SK-N-SH treated with all-trans-retinoic acid at 6 μM for 48 hours (cell line): ENCODE measurements around the gene CXXC5.

Source experiments
- ATAC-seq: fragments of 200-7000 bp; cut with Tn5 transposase; 3 replicates; pipeline ENCODE4 v1.9.1; 2020; ENCODE audit warnings: mild to moderate bottlenecking, moderate library complexity
- ARNTL ChIP-seq: fragments of 450-650 bp; formaldehyde crosslinking; IDR thresholded peaks from 2 replicates; pipeline ENCODE4 v1.5.0; 2020; ENCODE audit warnings: low read depth, mild to moderate bottlenecking, moderate library complexity, borderline replicate concordance
- BACH2 ChIP-seq: fragments of 250-450 bp; sonication (Bioruptor Pico); IDR thresholded peaks from 2 replicates; pipeline ENCODE4 v1.9.0; 2021; ENCODE audit warnings: mild to moderate bottlenecking, borderline replicate concordance
- CSDC2 ChIP-seq: fragments of 250-450 bp; sonication (Bioruptor Pico); IDR thresholded peaks from 2 replicates; pipeline ENCODE4 v1.5.0; 2020; ENCODE audit warnings: mild to moderate bottlenecking, moderate library complexity
- ESRRG ChIP-seq: fragments of 250-450 bp; sonication (Bioruptor Pico); IDR thresholded peaks from 2 replicates; pipeline ENCODE4 v1.6.1; 2021; ENCODE audit warnings: mild to moderate bottlenecking
- GLIS3 ChIP-seq: fragments of 250-450 bp; sonication (Bioruptor Pico); IDR thresholded peaks from 2 replicates; pipeline ENCODE4 v1.5.0; 2020; ENCODE audit warnings: mild to moderate bottlenecking, moderate library complexity
- ISL1 ChIP-seq: fragments of 250-450 bp; sonication (Bioruptor Pico); IDR thresholded peaks from 2 replicates; pipeline ENCODE4 v2.1.2; 2022; ENCODE audit warnings: mild to moderate bottlenecking, moderate library complexity
- OSR1 ChIP-seq: fragments of 250-450 bp; sonication (Bioruptor Pico); IDR thresholded peaks from 2 replicates; pipeline ENCODE4 v1.8.0; 2022; ENCODE audit warnings: moderate library complexity, mild to moderate bottlenecking, inconsistent platforms
- POU6F1 ChIP-seq: fragments of 250-450 bp; sonication (Bioruptor Pico); IDR thresholded peaks from 2 replicates; pipeline ENCODE4 v1.8.0; 2021; ENCODE audit warnings: low read depth, mild to moderate bottlenecking, moderate library complexity, borderline replicate concordance
- PPARA ChIP-seq: fragments of 250-450 bp; sonication (Bioruptor Pico); IDR thresholded peaks from 2 replicates; pipeline ENCODE4 v1.5.0; 2020; ENCODE audit warnings: mild to moderate bottlenecking, borderline replicate concordance
- RARB ChIP-seq: fragments of 250-450 bp; sonication (Bioruptor Pico); IDR thresholded peaks from 2 replicates; pipeline ENCODE4 v1.8.0; 2021; ENCODE audit warnings: mild to moderate bottlenecking, moderate library complexity
- SNAI2 ChIP-seq: fragments of 250-450 bp; sonication (Bioruptor Pico); IDR thresholded peaks from 2 replicates; pipeline ENCODE4 v1.5.0; 2020; ENCODE audit warnings: mild to moderate bottlenecking, moderate library complexity
- TCF4 ChIP-seq: fragments of 250-450 bp; sonication (Bioruptor Pico); IDR thresholded peaks from 2 replicates; pipeline ENCODE4 v1.8.0; 2021; ENCODE audit warnings: mild to moderate bottlenecking, moderate library complexity, borderline replicate concordance
- TOX ChIP-seq: fragments of 250-450 bp; sonication (Bioruptor Pico); IDR thresholded peaks from 2 replicates; pipeline ENCODE4 v1.8.0; 2021; ENCODE audit warnings: mild to moderate bottlenecking, moderate library complexity, borderline replicate concordance
- ZFP3 ChIP-seq: fragments of 250-450 bp; sonication (Bioruptor Pico); IDR thresholded peaks from 2 replicates; pipeline ENCODE4 v1.5.0; 2020; ENCODE audit warnings: mild to moderate bottlenecking, moderate library complexity
- ZFP30 ChIP-seq: fragments of 450-650 bp; formaldehyde crosslinking; IDR thresholded peaks from 2 replicates; pipeline ENCODE4 v1.5.0; 2022; ENCODE audit warnings: mild to moderate bottlenecking, moderate library complexity
- ZNF565 ChIP-seq: fragments of 450-650 bp; formaldehyde crosslinking; conservative IDR thresholded peaks from 2 replicates; pipeline ENCODE4 v1.5.0; 2020; ENCODE audit warnings: low read depth, mild to moderate bottlenecking, moderate library complexity
- ZNF70 ChIP-seq: fragments of 450-650 bp; formaldehyde crosslinking; IDR thresholded peaks from 2 replicates; pipeline ENCODE4 v1.5.0; 2020; ENCODE audit warnings: mild to moderate bottlenecking, moderate library complexity
- ZNF8 ChIP-seq: fragments of 450-650 bp; formaldehyde crosslinking; IDR thresholded peaks from 2 replicates; pipeline ENCODE4 v1.5.0; 2020; ENCODE audit warnings: mild to moderate bottlenecking, moderate library complexity
- TF ChIP-seq, protein P1 (sequence below): fragments of 250-450 bp; sonication (Bioruptor Pico); IDR thresholded peaks from 2 replicates; pipeline ENCODE4 v1.8.0; 2020; ENCODE audit warnings: mild to moderate bottlenecking, moderate library complexity, borderline replicate concordance
- TF ChIP-seq, protein P2 (sequence below): fragments of 250-450 bp; sonication (Bioruptor Pico); IDR thresholded peaks from 2 replicates; pipeline ENCODE4 v1.5.1; 2021; ENCODE audit warnings: mild to moderate bottlenecking, moderate library complexity
- TF ChIP-seq, protein P3 (sequence below): fragments of 250-450 bp; sonication (Bioruptor Pico); IDR thresholded peaks from 2 replicates; pipeline ENCODE4 v1.5.0; 2020; ENCODE audit warnings: mild to moderate bottlenecking, moderate library complexity

Gene CXXC5

DNA sequence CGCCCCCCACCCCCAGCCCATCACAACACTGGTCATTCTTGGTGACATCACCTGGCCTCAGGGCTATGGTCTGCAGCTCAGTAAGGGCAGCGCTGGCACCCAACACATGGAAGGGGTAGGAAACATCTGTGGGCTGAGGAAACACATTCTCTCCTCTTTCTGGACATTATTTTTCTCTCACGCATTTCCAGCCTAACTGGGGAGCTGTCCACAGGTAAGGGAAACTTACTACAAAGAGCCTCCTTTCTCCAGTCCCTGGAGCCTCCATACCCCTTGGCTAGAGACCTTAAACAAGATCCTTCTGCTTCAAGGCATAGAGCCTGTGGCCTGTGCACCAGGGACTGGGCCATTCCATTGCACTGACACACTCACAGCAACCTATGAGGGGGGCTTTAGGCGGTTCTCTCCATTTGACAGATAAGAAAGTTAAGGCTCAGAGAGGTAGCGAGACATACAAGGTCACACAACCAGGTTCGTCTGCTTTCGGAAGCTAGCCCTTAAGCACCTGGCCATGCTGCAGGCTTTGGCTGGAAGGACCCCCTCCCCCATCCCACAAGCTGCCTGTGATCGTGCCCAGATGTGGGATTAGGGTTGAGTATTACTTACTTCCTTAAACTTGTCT is 40.7 kb downstream of the CXXC5 start:
- TF ChIP-seq PPARA (CRISPR knock-in tag), result no peak
- TF ChIP-seq TOX (CRISPR knock-in tag), result no peak
- ATAC-seq, result peak; percentile 6; the same call in 1 of the 3 replicates

- ATAC-seq, result peak; percentile 34
- TF ChIP-seq ZNF70, result no peak
- no peak for TF ChIP-seq ZFP3 (CRISPR knock-in tag)
- TF ChIP-seq SNAI2 (CRISPR knock-in tag), result no peak
- no peak for TF ChIP-seq GLIS3 (CRISPR knock-in tag)
- no peak for TF ChIP-seq ARNTL (CRISPR knock-in tag)
- TF ChIP-seq, all 23 proteins: peak for 0
These were observed 41.5 kb downstream of the CXXC5 start for GRCh38 chr5:139689631-139690063.

DNA sequence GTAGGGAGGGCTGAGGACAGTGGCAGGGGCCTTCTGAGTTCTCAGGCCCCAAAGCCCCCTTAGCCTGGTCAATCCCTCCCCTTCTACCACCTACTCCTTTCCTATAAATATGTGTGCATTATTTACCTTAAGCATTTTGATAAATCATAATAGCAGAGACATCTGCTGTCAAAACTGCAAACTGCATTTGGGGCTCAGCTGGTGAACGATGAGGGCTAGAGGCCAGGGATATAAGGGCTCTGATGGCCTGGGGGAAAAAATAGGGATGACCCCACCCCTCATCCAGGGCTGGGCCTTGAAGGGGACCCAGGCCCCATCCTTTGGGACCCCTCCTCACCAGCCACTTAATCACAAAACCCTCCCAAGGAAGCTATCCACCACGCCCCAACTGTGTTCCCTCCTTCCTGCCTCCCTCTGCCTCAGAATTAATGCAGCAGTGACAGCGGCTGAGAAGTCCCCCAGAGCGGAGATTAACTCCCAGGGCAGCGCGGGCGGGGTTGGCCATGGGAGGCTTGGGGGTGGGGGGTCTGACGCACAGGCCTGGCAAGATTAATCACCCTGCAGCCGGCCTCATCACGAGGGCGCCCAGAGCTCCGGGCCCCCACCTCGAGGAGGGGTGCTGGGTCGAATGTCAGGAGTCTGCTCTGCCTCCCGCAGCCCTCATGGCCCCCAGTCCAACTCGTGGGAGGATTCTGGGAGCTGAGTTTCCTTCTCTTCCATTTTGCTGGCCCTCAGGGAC is 42.1 kb downstream of the CXXC5 start:
- peak; percentile 52 for ATAC-seq
- TF ChIP-seq, protein P1, sequence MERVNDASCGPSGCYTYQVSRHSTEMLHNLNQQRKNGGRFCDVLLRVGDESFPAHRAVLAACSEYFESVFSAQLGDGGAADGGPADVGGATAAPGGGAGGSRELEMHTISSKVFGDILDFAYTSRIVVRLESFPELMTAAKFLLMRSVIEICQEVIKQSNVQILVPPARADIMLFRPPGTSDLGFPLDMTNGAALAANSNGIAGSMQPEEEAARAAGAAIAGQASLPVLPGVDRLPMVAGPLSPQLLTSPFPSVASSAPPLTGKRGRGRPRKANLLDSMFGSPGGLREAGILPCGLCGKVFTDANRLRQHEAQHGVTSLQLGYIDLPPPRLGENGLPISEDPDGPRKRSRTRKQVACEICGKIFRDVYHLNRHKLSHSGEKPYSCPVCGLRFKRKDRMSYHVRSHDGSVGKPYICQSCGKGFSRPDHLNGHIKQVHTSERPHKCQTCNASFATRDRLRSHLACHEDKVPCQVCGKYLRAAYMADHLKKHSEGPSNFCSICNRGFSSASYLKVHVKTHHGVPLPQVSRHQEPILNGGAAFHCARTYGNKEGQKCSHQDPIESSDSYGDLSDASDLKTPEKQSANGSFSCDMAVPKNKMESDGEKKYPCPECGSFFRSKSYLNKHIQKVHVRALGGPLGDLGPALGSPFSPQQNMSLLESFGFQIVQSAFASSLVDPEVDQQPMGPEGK (CRISPR knock-in tag), result peak; percentile 64; the same call in 1 of the 2 replicates
- TF ChIP-seq, protein P2, sequence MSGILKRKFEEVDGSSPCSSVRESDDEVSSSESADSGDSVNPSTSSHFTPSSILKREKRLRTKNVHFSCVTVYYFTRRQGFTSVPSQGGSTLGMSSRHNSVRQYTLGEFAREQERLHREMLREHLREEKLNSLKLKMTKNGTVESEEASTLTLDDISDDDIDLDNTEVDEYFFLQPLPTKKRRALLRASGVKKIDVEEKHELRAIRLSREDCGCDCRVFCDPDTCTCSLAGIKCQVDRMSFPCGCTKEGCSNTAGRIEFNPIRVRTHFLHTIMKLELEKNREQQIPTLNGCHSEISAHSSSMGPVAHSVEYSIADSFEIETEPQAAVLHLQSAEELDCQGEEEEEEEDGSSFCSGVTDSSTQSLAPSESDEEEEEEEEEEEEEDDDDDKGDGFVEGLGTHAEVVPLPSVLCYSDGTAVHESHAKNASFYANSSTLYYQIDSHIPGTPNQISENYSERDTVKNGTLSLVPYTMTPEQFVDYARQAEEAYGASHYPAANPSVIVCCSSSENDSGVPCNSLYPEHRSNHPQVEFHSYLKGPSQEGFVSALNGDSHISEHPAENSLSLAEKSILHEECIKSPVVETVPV (CRISPR knock-in tag), result no peak
- peak; percentile 49; the same call in 1 of the 2 replicates for TF ChIP-seq ZFP3 (CRISPR knock-in tag)

DNA sequence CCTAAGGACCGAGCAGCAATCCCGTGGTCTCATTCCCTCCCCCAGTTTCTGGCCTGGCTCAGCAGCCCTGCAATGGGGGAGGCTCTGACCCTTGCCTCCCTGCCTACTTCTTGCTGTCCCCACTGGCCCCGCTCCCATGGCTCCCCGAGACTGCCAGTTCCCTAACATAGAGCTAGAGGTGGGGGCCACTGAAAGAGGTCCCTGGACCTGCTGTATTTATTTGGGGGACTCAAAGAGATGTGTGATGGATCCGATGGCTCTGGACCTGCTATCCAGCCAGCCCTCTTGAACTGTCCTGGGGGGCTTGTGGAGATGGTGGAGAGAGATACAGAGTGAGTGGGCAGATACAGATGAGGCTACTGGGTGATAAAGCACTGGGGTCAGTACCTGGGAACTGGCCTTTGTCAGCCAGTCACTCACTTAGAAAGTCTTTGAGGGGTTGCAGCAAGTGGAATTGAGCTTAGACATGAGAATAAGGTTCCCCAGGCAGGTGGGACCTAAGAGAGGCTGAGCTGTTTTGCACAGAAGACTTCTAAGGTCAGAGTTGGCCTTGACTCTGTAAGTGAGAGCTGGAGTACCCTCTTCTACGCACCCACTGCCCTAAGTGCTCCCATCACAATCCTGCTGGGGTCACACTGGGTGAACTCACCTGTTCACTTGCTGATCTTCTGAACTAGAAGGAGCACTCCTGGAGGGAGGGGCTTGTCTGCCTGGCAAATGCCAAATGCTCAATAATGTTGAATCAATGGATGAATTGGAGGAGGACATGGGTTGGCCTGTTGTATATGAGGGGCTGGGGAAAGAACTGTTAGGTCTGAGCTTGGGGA is 42.9 kb downstream of the CXXC5 start:
- ATAC-seq, result no peak
- TF ChIP-seq ARNTL (CRISPR knock-in tag) (no peak), POU6F1 (no peak), ZFP30 (CRISPR knock-in tag) (no peak), TOX (CRISPR knock-in tag) (no peak), OSR1 (CRISPR knock-in tag) (no peak), BACH2 (CRISPR knock-in tag) (no peak), GLIS3 (CRISPR knock-in tag) (no peak), ZNF8 (no peak), ZFP3 (CRISPR knock-in tag) (no peak), ESRRG (no peak), RARB (CRISPR knock-in tag) (no peak), ZNF70 (no peak), TCF4 (CRISPR knock-in tag) (no peak), CSDC2 (no peak), ZNF565 (no peak), ISL1 (no peak)
- TF ChIP-seq, protein P3, sequence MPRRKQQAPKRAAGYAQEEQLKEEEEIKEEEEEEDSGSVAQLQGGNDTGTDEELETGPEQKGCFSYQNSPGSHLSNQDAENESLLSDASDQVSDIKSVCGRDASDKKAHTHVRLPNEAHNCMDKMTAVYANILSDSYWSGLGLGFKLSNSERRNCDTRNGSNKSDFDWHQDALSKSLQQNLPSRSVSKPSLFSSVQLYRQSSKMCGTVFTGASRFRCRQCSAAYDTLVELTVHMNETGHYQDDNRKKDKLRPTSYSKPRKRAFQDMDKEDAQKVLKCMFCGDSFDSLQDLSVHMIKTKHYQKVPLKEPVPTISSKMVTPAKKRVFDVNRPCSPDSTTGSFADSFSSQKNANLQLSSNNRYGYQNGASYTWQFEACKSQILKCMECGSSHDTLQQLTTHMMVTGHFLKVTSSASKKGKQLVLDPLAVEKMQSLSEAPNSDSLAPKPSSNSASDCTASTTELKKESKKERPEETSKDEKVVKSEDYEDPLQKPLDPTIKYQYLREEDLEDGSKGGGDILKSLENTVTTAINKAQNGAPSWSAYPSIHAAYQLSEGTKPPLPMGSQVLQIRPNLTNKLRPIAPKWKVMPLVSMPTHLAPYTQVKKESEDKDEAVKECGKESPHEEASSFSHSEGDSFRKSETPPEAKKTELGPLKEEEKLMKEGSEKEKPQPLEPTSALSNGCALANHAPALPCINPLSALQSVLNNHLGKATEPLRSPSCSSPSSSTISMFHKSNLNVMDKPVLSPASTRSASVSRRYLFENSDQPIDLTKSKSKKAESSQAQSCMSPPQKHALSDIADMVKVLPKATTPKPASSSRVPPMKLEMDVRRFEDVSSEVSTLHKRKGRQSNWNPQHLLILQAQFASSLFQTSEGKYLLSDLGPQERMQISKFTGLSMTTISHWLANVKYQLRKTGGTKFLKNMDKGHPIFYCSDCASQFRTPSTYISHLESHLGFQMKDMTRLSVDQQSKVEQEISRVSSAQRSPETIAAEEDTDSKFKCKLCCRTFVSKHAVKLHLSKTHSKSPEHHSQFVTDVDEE, result no peak
- TF ChIP-seq, protein P1 (CRISPR knock-in tag), result no peak
